HL-60 (cell line): Measurements from ENCODE around the gene C12orf75.
"Not testable (repeated sequence)": the region's sequence is repeated elsewhere in the genome, so short reads cannot be mapped to it uniquely, and the experiment has no call there.

Experiments
- DNase-seq, 2 experiments: peaks; one replicate each; pipeline ENCODE4 v3.0.0-alpha.2; 2010 to 2020; ENCODE audit warnings: low read depth in 1 of 2, low spot score in 1 of 2
- H3K27ac ChIP-seq: fragments of 250-450 bp; sonication (Bioruptor Pico); replicated peaks from 2 replicates; pipeline ENCODE4 v1.5.1; 2020; ENCODE audit warnings: mild to moderate bottlenecking, moderate library complexity
- H3K27me3 ChIP-seq: fragments of 250-450 bp; sonication (Bioruptor Pico); 2 replicates; pipeline ENCODE4 v1.5.1; 2021; ENCODE audit warnings: mild to moderate bottlenecking, moderate library complexity; ENCODE audit not compliant: insufficient read depth, poor library complexity, severe bottlenecking
- H3K4me3 ChIP-seq: replicated peaks from 2 replicates; pipeline ENCODE4 v1.5.1; 2011; ENCODE audit warnings: mild to moderate bottlenecking, control low read depth, low read length; ENCODE audit not compliant: insufficient read depth
- CTCF ChIP-seq: IDR thresholded peaks from one replicate; pipeline ENCODE4 v1.5.1; 2011; ENCODE audit warnings: low read length, control low read depth, inconsistent platforms; ENCODE audit not compliant: insufficient read depth
- GABPA ChIP-seq: IDR thresholded peaks from 2 replicates; pipeline ENCODE4 v1.6.1; 2012; ENCODE audit warnings: low read depth
- POLR2AphosphoS5 ChIP-seq: IDR thresholded peaks from 2 replicates; pipeline ENCODE4 v1.6.1; 2012; ENCODE audit warnings: low read depth
- REST ChIP-seq: IDR thresholded peaks from 2 replicates; pipeline ENCODE4 v1.6.1; 2012; ENCODE audit warnings: low read depth; ENCODE audit not compliant: insufficient replicate concordance
- SPI1 ChIP-seq: IDR thresholded peaks from 2 replicates; pipeline ENCODE4 v1.6.1; 2012; ENCODE audit warnings: low read depth, mild to moderate bottlenecking, borderline replicate concordance

C12orf75 gene

GRCh38 chr12:105296116-105297089, 34.1 kb upstream of the C12orf75 start:
- DNase-seq, result no peak
- H3K27me3 ChIP-seq, result no peaks in the 10 kb centered on the region
- no peak overlapping the region for H3K4me3 ChIP-seq
- H3K27ac ChIP-seq, result no peak overlapping the region
- TF ChIP-seq POLR2AphosphoS5 (no peak), REST (no peak), CTCF (no peak), GABPA (no peak), SPI1 (no peak)

- Histone ChIP-seq H3K27ac (no peak overlapping the region), H3K4me3 (no peak overlapping the region), H3K27me3 (no peaks in the 10 kb centered on the region)
- no peak for TF ChIP-seq CTCF
- TF ChIP-seq SPI1, result no peak
- TF ChIP-seq GABPA, result no peak
- TF ChIP-seq REST, result no peak
- TF ChIP-seq POLR2AphosphoS5, result no peak
- no peak for DNase-seq
Measured at GRCh38 chr12:105300883-105301282, 29.6 kb upstream of the C12orf75 start.

GRCh38 chr12:105301696-105302095, 28.8 kb upstream of the C12orf75 start:
- H3K27me3 ChIP-seq, result no peaks in the 10 kb centered on the region
- TF ChIP-seq CTCF, result no peak
- no peak for TF ChIP-seq GABPA
- no peak overlapping the region for H3K4me3 ChIP-seq
- no peak for DNase-seq
- H3K27ac ChIP-seq, result no peak overlapping the region

- DNase-seq, H3K4me3 ChIP-seq, H3K27ac ChIP-seq, H3K27me3 ChIP-seq: not testable (repeated sequence)
Measured at GRCh38 chr12:105302986-105303385, 27.5 kb upstream of the C12orf75 start.

- not testable (repeated sequence) for H3K4me3 ChIP-seq, H3K27me3 ChIP-seq, H3K27ac ChIP-seq, DNase-seq
Measured at GRCh38 chr12:105304626-105305025, 25.9 kb upstream of the C12orf75 start.

GRCh38 chr12:105307601-105308314, 22.7 kb upstream of the C12orf75 start:
- DNase-seq, H3K27me3 ChIP-seq, H3K4me3 ChIP-seq, H3K27ac ChIP-seq: not testable (repeated sequence)

GRCh38 chr12:105308839-105309238, 21.7 kb upstream of the C12orf75 start:
- DNase-seq, H3K27ac ChIP-seq, H3K27me3 ChIP-seq, H3K4me3 ChIP-seq: not testable (repeated sequence)
